Stimulated activated naive CD4-positive, alpha-beta T cell (primary cell): ENCODE measurements around the gene CDS1.
"Not testable (repeated sequence)": the region's sequence is repeated elsewhere in the genome, so short reads cannot be mapped to it uniquely, and the experiment has no call there.

Experiments used
- DNase-seq, 6 experiments: peaks; one replicate each; lab custom pipeline; 2025; lab: John Stamatoyannopoulos, UW

CDS1 gene

DNA sequence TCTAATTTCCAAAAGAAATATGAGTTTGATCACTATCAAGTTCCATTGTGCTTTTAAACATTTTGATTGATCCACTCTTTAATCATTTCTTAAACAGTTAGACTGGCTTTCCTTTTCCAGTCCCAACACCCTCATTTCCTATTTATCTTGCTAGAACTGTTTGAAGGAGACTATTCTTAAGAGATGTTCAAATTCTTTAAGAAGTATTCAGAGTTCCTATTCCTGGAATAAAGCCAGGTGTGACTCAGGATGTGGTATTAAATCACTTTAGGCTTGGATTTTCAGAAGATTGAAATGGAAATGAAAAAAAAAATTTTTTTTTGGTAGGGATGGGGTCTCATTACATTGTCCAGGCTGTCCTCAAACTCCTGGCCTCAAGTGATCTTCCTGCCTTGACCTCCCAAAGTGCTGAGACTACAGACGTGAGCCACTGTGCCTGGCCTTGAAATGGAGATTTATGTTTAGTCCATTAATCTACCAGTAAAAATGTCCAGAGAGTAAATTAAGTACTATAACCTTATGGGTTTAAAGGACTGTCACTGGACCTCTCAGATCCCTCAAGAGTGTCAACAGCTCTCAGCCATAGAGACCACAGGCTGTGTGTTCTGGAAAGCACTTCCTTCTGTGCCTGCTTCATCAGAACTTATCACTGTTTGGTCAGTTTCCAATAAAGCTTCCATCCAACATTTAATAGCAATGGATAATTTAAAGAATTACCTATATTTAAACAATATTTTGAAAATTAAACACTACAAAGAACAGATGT, 90.7 kb downstream of the CDS1 start:
- no peak for DNase-seq

DNA sequence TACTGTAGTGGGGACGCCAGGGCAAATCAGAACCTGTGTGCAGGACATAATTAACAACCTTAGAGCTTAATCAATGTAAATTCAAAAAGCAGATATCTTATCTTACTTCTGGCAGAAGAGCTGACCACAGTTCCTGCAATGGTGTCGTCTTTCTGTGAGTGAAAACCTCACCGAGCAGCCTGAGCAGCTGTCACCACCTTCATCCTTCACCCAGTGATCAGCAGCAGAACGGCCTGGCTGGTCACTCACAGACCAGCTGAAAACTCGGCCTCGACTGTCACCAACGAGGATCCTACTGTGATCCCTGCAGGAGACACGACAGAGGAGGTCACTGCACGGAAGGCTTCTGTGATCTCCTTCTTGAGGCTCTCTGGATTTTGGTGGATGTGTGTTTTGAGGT, 94.2 kb downstream of the CDS1 start:
- DNase-seq = no peak

DNA sequence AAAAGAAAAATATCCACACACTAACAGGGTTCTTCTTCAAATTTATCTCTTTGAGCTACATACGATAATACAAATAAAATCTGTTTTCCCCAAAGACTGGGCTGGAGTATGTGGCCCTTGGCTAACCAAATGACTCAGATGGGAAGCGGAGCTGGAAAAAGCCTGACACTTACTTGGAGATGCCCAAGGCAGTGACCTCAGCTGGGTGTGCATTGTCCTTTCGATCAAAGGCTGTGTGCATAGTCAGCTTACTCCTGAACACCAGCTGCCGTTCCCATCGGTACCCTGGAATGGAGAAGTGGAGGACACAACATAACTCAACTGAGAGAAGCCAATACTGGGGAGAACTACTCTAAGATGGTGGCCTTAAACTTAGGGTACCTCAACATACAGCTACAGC, 95.1 kb downstream of the CDS1 start:
- DNase-seq = no peak

DNA sequence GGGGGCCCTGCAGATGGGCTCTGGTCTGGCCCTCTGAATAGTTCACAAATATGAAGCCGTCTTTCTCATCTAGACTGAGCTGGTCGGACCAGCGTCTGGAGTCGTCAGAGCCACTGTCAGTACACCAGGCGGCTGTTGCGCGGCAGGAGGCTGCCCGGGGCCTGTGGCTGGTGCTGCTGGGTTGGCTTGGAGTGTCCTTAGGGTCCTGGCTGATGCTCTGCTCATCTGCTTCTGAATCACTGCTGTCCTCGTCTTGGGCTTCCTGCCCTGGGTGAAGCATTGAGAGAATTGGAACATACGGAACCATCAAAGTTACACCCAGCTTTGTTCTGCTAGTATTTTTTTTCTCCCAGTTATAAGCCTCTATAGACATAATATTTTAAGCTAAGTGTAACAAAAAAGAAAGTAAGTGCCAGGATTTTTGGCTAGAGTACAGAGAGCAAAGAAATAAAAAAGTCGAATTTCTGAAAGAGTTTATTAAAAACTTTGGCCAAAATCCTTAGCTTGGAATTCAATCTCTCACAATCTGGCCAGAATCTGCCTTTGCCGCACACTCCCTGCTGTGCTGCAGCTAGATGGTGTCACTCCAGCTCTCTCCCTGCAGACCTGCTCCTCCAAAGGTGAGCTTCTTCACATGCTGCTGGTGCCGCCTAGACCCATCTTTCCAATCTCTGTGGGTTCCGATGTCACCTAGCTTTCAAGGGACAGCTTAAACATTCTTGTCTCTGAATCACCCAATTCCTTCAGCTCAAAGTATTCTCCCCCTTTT, 96.2 kb downstream of the CDS1 start:
- DNase-seq = no peak

DNA sequence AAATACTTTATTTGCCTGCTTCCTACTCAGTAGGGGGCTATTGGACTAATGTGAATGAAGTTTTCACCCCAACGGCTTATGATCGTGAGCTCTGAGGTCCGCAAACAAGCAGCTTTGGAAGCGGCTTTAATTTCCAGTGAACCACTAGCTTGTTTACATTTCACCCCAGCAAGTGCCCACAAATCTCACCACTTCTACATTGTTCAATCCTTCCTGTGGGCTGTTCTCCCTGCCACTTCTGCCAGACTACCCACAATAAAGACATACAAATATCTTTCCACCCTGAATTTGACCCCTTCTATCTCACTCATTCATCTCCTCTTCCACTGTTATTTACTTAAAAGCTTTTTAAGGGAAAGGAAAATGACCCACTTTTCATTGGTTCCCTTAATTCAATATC, 98.0 kb downstream of the CDS1 start:
- DNase-seq = no peak

DNA sequence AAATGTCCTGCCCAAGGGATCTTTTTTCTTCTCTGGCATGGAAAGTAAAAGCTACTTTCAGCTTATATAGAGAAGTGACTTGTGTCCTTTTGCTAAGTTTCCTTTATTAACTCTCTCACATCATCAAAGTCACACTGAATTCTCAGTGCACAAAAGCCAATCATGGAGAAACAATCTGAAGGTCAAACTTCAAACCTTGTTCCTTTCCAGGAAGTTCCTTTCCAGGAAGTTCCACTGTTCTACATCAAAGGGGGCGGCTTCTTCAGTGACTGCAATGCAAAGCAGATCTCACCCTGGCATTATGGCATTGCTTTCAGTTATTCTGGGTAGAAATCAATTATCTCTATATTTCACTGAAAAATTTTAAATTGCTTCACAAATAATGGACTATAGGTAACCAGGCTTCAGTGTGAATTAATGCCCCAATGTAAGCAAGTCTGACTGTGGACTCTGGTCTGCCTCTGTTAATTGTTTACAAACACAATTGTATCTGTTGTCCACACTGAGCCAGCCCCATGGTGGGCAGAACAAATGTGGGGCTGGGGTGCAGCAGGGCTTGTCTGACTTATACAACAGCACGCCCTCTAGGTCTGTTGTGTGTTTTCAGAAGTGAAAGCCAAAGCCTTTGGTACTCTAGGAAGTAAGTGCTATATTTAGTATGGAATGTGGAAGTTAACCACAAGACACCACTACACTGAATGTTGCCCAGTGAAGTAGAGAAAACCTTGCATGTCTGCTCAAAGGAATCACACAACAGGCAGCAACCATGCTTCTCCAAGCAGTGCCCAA, 98.8 kb downstream of the CDS1 start:
- DNase-seq = no peak

DNA sequence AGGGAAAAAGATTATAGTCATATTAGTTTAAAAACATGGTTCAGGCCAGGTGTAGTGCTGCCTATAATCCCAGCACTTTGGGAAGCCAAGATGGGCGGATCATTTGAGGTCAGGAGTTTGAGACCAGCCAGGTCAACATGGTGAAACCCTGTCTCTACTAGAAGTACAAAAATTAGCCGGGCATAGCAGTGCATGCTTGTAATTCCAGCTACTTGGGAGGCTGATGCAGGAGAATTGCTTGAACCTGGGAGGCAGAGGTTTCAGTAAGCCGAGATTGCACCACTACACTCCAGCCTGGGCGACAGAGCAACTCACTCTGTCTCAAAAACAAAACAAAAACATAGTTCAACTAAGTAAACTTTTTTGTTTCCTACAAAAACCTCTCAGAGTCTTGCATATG, 99.7 kb downstream of the CDS1 start:
- not testable (repeated sequence) for DNase-seq

DNA sequence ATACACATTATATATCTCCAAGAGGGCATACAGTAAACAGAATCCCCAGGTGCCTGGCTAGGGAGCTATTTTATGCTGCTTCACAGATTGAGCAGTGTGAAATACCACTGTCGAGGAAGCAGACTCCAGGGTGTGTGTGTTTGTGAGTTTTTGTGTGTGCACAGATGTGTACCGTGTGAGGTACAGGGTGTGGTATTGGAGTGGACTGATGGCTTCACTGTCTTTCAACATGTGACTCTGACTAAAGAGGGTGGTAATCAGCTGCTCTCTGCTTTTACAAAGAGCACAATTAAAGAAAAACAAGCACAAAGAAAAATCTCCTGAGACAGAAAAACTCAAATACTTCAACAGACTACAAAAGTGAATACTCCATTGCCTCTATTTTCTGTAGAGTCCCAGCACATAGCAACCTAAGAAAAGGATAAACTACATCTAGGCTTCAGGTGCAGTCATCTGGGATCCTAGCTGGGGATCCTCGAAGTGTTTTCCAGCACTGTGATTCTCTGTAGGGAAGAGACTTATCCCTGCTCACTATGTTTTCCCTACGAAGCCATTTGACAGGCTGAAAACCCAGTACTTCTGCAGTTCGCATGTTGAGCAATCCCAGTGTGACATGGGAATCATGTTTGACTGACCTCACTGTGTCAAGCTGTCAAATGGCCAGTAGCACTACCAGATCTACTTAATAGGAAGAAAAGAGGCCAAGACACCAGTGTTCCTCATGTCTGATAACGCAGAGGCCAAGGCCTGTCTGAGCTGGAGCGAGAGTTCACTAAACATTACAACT, 100.3 kb downstream of the CDS1 start:
- no peak for DNase-seq

DNA sequence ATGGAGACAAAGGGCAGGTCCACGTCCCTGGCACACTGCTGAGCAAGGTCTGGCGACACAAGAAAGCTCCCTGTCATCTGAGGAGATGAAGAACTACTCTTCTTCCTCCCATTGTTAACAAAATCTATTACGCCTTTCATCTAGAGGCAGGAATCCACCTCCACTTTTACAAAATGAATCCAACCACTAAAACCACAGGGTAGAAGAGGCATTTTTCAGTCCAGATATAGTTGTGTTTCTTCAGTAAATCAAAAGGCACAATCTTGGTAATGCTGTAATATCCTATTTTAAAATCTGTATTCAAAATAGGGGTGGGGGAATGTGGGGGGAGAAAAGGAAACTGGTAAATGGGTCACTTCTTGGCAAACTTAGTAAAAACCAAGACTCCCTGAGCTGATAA, 101.4 kb downstream of the CDS1 start:
- DNase-seq = no peak

DNA sequence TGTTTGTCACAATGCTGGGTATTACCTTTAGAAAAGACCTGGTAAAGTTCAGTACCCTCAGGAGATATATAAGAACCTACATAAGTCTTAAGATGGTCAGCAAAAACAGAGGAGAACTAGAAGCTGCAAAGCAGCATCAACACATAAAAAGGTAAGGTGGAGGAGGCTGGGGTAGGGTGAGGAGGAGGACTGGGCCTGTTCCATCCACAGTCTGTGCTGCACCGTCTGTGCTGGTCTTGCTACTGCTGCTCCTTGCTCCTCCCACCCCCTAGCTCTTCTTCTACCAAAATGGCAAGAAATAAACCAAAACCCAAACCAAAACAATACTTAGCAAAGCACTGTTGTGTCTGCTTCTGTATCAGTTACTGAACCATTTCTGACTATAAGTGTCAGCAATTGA, 102.2 kb downstream of the CDS1 start:
- DNase-seq = no peak

DNA sequence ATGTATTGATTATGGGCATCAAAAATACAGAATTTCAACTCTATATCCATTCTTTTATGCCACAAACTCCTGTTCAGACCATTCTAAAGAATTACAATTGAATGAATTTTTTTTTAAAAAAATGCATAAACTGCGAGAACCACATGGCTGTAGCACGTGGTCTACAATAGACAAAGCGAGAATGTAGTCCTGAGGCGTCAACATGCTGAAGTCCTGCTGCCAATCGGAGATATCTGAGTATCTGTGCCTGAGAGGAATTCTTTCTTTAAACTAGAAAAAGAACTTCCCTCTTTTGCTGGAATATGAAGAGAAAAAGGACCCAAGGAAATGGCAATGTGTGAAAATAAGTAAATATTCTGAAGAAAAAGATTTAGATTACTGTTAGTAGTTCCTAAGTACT, 105.7 kb downstream of the CDS1 start:
- DNase-seq = no peak

DNA sequence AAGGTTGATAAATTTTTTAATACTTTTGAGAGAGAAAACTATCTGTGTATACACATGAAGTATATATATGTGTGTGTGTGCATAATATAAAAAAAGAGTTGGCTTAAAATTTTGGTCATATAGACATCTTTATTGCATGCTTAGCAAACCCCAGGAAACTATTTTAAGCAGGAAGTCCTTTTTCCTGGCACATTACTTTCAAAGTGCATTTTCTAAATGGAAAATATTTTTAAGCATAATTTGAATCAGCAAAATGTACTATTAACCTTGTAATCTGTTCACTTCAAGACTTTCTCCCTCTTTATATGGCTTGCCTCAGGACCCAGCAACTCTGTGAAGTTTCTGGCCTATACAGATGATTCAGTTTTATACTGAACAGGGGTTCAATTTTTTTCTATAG, 106.3 kb downstream of the CDS1 start:
- no peak for DNase-seq

DNA sequence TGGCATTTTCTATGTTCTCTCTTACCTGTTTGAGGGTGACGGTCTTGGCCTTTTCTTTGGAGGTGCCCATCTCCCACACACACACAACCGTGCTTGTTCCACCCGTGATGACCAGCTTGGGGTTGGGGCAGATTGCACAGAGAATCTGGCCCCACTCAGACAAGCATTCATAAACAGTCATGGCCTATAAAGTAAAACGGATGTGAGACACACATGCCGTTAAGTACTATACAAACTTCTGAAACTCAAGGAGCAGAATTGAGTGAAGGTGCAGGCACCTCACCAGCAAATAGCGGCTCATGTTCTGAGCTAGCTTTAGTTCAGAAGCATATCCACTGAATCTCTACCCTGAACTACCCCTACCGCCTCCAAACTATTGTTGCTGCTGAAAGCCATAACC, 107.6 kb downstream of the CDS1 start:
- no peak for DNase-seq

DNA sequence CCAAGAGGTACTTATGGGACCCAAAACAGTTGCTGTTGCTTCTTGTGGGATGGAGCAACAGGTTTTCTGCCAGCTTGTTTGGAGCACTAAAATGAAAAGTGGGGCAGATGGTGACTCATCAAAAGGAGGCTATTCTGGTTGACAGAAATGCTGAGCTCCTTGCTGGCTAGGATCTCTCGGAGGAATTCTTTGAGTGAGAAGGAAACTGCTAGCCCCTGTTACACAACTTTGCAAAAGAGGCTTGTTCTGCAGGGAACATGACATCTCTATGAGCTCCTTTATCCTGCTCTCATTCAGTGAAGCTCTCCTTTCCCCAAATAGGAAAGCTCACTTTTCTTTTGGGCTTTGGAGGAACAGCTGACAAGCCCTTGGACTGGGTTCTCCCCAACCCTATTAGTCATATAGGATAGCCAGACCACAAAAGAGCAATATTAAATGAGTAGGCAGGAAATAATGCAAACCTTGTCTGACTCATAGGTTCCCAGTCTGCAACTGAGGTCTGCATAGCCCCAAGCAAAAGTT, 108.3 kb downstream of the CDS1 start:
- no peak for DNase-seq

DNA sequence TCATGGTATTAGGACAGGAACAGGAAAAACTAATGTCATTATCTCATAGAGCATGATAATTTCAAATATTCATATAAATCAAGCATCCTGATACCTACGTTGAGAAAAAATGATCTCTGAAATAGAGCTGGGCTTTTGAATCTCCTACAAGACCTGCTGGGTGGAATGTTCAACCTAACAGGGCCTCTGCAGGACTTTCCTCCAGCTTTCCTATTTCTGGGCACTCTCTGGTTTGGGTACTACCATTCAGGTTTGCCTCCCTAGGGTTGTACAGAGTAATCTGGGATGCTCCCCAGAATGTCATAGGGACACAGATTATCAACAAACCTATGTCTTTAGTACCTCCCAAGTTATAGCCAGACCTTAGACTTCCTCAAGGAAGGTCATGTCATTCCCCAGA, 108.9 kb downstream of the CDS1 start:
- no peak for DNase-seq

DNA sequence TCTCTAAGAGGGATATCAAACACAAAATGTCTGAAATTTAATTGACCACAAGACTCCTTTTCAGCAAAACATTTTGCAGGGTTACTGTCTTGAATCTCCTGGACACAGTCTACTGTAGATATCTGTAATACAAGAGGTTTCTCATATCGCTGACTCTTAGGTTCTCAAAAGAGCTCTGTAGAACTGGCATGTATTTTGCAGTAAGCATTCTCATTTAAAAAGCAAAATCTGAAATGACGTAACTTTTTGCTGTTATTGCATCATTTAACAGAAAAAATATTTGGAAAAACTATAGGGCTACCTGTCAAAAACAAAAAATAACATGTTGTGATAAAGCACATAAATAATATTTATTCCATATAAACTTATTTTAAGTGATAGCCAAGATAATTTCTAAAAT, 114.2 kb downstream of the CDS1 start:
- no peak for DNase-seq

DNA sequence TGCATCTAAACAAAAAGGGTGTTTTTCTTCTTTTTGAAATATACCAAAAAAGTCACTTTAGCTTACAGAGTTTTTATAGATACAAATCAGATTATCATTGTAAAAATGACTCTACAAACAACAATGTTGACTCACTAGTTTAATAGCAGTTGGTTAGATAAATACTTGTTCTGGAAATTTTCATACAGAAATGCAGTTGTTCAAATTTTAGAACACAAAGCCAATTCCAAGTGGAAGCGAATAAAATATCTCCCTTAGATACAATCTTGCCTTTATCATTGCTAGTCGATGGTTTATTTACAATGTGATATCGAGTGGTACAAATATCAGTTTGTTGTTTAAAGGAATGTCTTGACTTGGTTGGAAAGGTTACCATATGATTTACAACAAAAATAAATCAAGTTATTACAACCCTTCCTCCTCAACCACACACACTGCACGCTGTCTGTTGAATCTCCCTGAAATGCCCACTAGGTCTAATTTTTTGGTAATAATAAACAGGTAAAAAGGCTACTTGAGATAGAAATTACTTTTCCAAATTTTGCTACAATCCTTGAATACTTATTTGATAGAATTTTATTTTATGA, 114.8 kb downstream of the CDS1 start:
- DNase-seq = no peak

DNA sequence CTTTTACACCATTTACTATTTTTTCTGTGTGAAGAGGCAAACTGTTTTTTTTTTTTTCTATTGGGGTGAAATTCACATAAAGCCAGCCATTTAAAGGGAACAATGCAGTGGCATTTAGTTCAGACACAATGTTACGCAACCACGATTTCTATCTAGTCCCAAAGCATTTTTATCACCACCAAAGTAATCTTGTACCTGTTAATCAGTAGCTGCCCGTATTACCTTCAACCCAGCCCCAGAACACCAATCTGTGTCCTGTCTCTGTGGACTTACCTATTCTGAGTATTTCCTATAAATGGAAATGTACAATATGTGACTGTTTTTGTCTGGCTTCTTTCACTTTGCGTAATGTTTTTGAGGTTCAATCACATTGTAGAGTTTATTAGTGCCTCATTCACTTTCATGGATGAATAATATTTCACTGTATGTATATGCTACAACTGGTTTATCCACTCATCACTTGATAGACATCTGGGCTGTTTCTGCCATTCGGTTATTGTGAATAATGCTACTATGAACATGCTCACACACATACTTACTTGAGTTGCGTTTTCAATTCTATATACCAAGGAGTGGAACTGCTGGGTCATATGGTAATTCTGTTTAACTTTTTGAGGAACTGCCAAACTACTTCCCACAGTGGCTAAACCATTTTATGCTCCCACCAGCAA, 116.2 kb downstream of the CDS1 start:
- no peak for DNase-seq
